ENCODE measurements around the gene LTBR.

DNA sequence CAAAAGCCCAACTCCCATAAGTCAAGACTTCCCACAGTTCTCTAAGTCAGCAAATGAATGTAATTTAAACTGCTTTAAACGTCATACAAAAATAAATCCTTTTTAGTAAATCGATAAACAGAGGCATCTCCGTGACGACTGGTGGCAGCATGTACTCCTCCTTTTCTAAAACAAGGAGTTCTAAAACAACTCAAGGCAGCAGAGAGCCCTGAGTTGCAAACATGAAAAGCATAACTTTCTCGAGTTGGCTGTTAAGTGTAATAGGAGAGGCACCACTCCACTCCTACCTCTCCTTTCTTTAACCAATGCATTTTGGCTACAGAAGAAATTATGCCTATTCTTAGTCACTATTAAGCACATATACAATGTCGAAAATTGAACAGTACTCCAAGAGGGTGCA is 22.0 kb downstream of the LTBR start:
- TF ChIP-seq, protein P1, sequence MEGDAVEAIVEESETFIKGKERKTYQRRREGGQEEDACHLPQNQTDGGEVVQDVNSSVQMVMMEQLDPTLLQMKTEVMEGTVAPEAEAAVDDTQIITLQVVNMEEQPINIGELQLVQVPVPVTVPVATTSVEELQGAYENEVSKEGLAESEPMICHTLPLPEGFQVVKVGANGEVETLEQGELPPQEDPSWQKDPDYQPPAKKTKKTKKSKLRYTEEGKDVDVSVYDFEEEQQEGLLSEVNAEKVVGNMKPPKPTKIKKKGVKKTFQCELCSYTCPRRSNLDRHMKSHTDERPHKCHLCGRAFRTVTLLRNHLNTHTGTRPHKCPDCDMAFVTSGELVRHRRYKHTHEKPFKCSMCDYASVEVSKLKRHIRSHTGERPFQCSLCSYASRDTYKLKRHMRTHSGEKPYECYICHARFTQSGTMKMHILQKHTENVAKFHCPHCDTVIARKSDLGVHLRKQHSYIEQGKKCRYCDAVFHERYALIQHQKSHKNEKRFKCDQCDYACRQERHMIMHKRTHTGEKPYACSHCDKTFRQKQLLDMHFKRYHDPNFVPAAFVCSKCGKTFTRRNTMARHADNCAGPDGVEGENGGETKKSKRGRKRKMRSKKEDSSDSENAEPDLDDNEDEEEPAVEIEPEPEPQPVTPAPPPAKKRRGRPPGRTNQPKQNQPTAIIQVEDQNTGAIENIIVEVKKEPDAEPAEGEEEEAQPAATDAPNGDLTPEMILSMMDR (IDR thresholded peaks at IDR 0.05) = no peak
- TF ChIP-seq POLR2A (IDR thresholded peaks at IDR 0.05) (no peak), POLR2AphosphoS5 (IDR thresholded peaks at IDR 0.05) (no peak)

Data from prostate gland (tissue), 2 donors.